ENCODE results near the gene CKAP2.
"Not testable (repeated sequence)": the region's sequence is repeated elsewhere in the genome, so short reads cannot be mapped to it uniquely, and the experiment has no call there.

DNA sequence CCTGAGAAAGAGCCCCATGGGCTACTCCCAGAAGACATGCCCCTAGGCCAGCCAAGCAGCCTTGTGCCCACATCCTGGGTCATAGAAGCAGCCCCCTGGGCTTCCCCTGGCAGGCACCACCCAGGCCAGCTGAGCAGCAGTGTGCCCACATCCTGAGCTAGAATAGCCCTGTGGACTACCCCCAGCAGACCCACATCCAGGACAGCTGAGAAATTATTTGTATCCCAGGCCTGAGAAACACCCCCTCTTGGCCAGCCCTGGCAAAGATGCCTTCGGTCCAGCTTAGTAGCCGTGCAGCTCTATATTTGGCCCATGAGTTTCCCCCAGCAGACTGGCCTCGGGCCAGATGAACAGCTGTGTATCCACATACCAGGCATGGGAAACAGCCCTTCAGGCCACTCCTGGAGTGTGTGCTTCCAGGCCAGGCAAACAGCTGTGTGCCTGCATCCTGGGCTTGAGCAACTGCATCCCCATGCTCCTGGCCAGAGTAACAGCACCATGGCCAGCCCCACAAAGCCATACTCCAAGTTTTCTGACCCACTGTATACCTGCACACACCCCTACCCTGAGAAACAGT lies 55.0 kb downstream of the CKAP2 start:
- TF ChIP-seq, protein P1, sequence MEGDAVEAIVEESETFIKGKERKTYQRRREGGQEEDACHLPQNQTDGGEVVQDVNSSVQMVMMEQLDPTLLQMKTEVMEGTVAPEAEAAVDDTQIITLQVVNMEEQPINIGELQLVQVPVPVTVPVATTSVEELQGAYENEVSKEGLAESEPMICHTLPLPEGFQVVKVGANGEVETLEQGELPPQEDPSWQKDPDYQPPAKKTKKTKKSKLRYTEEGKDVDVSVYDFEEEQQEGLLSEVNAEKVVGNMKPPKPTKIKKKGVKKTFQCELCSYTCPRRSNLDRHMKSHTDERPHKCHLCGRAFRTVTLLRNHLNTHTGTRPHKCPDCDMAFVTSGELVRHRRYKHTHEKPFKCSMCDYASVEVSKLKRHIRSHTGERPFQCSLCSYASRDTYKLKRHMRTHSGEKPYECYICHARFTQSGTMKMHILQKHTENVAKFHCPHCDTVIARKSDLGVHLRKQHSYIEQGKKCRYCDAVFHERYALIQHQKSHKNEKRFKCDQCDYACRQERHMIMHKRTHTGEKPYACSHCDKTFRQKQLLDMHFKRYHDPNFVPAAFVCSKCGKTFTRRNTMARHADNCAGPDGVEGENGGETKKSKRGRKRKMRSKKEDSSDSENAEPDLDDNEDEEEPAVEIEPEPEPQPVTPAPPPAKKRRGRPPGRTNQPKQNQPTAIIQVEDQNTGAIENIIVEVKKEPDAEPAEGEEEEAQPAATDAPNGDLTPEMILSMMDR (IDR thresholded peaks at IDR 0.05) = not testable (repeated sequence)
- TF ChIP-seq POLR2AphosphoS5 (IDR thresholded peaks at IDR 0.05); POLR2A (IDR thresholded peaks at IDR 0.05); EP300 (IDR thresholded peaks at IDR 0.05; ENCODE audit: low read depth): not testable (repeated sequence)
